Measurements from ENCODE around the gene FOXE1. TPM values are rescaled to one million over a fixed set of nuclear protein-coding genes. Genes with fewer than 3 reads are reported as not detected.
A peak's percentile ranks its signal among the peaks of the same experiment; 100 is the strongest.

Gene FOXE1
- total RNA-seq, 1 donor from 2014 or later, result not detected

GRCh38 chr9:97848215-97848479, 4.9 kb upstream of the FOXE1 start:
- H3K36me3 Mint-ChIP-seq (ENCODE audit: unreplicated experiment), result no peaks in the 10 kb centered on the region
- no peaks in the 10 kb centered on the region for H3K9me3 Mint-ChIP-seq (ENCODE audit: unreplicated experiment)
- no peak overlapping the region for H3K27ac Mint-ChIP-seq (ENCODE audit: unreplicated experiment)
- TF ChIP-seq CTCF (IDR thresholded peaks at IDR 0.05), result no peak
- no peak for DNase-seq (ENCODE audit: extremely low spot score, unreplicated experiment)
- peaks cover 75% of the 10 kb centered on the region for H3K27me3 Mint-ChIP-seq (ENCODE audit: unreplicated experiment)
- peaks cover 10% of the 10 kb centered on the region for H3K4me1 Mint-ChIP-seq (ENCODE audit: unreplicated experiment)
- no peak overlapping the region for H3K4me3 Mint-ChIP-seq (ENCODE audit: unreplicated experiment)

- H3K9me3 Mint-ChIP-seq (ENCODE audit: unreplicated experiment), result no peaks in the 10 kb centered on the region
- H3K27ac Mint-ChIP-seq (ENCODE audit: unreplicated experiment), result no peak overlapping the region
- DNase-seq (ENCODE audit: extremely low spot score, unreplicated experiment), result peak; percentile 78
- H3K36me3 Mint-ChIP-seq (ENCODE audit: unreplicated experiment), result no peaks in the 10 kb centered on the region
- peaks cover 12% of the 10 kb centered on the region for H3K4me1 Mint-ChIP-seq (ENCODE audit: unreplicated experiment)
- H3K4me3 Mint-ChIP-seq (ENCODE audit: unreplicated experiment), result peak overlapping the region; percentile 10
- TF ChIP-seq CTCF (IDR thresholded peaks at IDR 0.05), result no peak
- peaks cover 74% of the 10 kb centered on the region for H3K27me3 Mint-ChIP-seq (ENCODE audit: unreplicated experiment)
Observed at GRCh38 chr9:97848480-97849237, 4.4 kb upstream of the FOXE1 start.

GRCh38 chr9:97849980-97850379, 3.0 kb upstream of the FOXE1 start:
- Mint-ChIP-seq H3K9me3 (ENCODE audit: unreplicated experiment) (no peaks in the 10 kb centered on the region), H3K36me3 (ENCODE audit: unreplicated experiment) (no peaks in the 10 kb centered on the region), H3K27me3 (ENCODE audit: unreplicated experiment) (peaks cover 79% of the 10 kb centered on the region), H3K27ac (ENCODE audit: unreplicated experiment) (no peak overlapping the region), H3K4me3 (ENCODE audit: unreplicated experiment) (no peak overlapping the region), H3K4me1 (ENCODE audit: unreplicated experiment) (peaks cover 15% of the 10 kb centered on the region)
- no peak for TF ChIP-seq CTCF (IDR thresholded peaks at IDR 0.05)
- DNase-seq (ENCODE audit: extremely low spot score, unreplicated experiment), result peak; percentile 54

GRCh38 chr9:97850746-97851445, 2.1 kb upstream of the FOXE1 start:
- no peak overlapping the region for H3K4me3 Mint-ChIP-seq (ENCODE audit: unreplicated experiment)

More at GRCh38 chr9:97850746-97851445, 2.1 kb upstream of the FOXE1 start:
- DNase-seq (ENCODE audit: extremely low spot score, unreplicated experiment), result no peak
- Mint-ChIP-seq H3K4me1 (ENCODE audit: unreplicated experiment) (peaks cover 13% of the 10 kb centered on the region), H3K27ac (ENCODE audit: unreplicated experiment) (no peak overlapping the region), H3K36me3 (ENCODE audit: unreplicated experiment) (no peaks in the 10 kb centered on the region), H3K9me3 (ENCODE audit: unreplicated experiment) (no peaks in the 10 kb centered on the region), H3K27me3 (ENCODE audit: unreplicated experiment) (peaks cover 80% of the 10 kb centered on the region)
- TF ChIP-seq CTCF (IDR thresholded peaks at IDR 0.05), result no peak

All from osteocyte (in vitro differentiated cells).